Measurements from ENCODE around the gene SYCE3.

SYCE3 gene

DNA sequence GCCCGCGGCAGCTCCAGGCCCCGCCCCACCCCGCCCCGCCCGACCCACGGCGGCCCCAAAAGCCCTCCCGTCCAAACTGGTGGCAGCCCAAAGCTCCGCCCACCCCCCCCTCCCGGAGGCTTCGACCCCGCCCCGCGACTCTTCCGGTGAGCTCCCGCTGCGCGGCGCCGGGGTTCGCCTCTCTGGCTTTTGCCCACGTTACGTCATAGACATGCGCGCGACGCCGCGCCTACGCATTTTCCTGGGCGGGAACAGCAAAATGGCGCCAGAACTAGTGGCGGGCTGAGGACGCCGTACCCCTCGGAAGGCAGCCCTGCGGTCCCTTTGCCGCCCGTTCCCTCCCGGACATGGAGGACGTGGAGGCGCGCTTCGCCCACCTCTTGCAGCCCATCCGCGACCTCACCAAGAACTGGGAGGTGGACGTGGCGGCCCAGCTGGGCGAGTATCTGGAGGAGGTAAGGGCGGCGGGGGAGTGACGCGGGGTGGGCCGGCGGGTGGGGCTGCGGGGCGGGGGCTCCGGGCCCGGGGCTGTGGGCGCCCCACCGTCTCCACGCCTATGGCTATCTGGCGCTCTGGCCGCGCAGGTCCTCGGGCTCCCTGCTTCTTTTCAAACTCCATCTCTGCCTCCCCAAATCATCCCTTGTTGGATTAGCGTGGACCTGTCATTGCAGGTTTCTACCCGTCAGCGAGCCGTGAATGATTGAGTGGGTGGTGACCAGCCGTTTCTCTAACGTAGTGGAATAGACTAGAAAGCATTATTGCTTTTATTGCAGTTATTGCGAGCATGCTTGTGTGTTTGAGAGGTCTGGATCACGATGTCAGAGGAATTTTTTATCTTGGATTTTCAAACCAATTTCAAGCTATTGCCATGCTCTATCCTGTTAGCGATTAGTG lies 54.5 kb downstream of the SYCE3 start, which contains the start of gene NCAPH2:
TSS of gene NCAPH2 (plus strand) at position 234 of the 894 bp plus-strand sequence. CDS start at position 348, 114 bp downstream.
- Histone ChIP-seq H3K27me3 (ENCODE audit: insufficient read depth, insufficient read length) (no peaks in the 10 kb centered on the region), H3K9ac (ENCODE audit: insufficient read length, low read depth) (peak within 1 kb of the TSS; percentile 97), H3K9me3 (ENCODE audit: insufficient read depth, low read length) (no peaks in the 10 kb centered on the region), H3K36me3 (ENCODE audit: insufficient read depth, insufficient read length, low read length) (peaks cover 33% of the 10 kb centered on the region), H3K4me3 (ENCODE audit: insufficient read length, low read depth) (peak within 1 kb of the TSS; percentile 85), H3K4me1 (ENCODE audit: insufficient read depth, insufficient read length) (peaks cover 8% of the 10 kb centered on the region)
- peak; percentile 92 for DNase-seq (ENCODE audit: low read depth, low spot score)
- TF ChIP-seq SUZ12 (IDR thresholded peaks at IDR 0.05; ENCODE audit: extremely low read depth, insufficient read depth, insufficient read length) (no peak), YY1 (IDR thresholded peaks at IDR 0.05; ENCODE audit: insufficient read depth, insufficient read length) (peak; percentile 76), ZNF274 (IDR thresholded peaks at IDR 0.05; ENCODE audit: low read depth, low read length) (no peak)

DNA sequence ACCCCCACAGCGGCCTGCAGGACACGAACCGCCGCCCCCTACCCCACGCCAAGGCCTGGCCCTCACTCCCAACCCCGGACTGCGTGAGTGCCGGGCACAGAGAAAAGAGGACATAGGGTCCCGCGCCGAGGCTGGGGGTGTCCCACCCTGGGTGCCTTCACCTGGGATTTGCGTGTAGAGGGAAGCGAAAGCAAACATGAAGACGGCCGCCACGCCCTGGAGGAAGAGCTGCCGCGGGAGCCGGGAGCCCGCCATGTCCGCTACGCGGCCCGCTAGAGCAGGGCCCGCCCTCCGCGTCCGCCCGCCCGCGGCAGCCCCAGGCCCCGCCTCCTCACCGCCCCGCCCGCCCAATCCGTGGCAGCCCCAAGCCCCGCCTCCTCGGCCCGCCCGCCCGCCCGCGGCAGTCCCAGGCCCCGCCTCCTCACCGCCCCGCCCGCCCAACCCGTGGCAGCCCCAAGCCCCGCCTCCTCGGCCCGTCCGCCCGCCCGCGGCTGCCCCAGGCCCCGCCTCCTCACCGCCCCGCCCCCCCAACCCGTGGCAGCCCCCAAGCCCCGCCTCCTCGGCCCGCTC lies 55.2 kb downstream of the SYCE3 start, which contains the start of gene LMF2:
TSS of gene LMF2 (minus strand) at position 282 of the 570 bp plus-strand sequence. CDS start at position 255, 27 bp downstream.
- no peak for DNase-seq (ENCODE audit: low read depth, low spot score)
- Histone ChIP-seq H3K4me3 (ENCODE audit: insufficient read length, low read depth) (peak within 1 kb of the TSS; percentile 85), H3K9ac (ENCODE audit: insufficient read length, low read depth) (peak within 1 kb of the TSS; percentile 97), H3K9me3 (ENCODE audit: insufficient read depth, low read length) (no peaks in the 10 kb centered on the region), H3K27me3 (ENCODE audit: insufficient read depth, insufficient read length) (no peaks in the 10 kb centered on the region), H3K36me3 (ENCODE audit: insufficient read depth, insufficient read length, low read length) (peaks cover 41% of the 10 kb centered on the region), H3K4me1 (ENCODE audit: insufficient read depth, insufficient read length) (peaks cover 8% of the 10 kb centered on the region)
- TF ChIP-seq SUZ12 (IDR thresholded peaks at IDR 0.05; ENCODE audit: extremely low read depth, insufficient read depth, insufficient read length) (no peak), YY1 (IDR thresholded peaks at IDR 0.05; ENCODE audit: insufficient read depth, insufficient read length) (no peak), ZNF274 (IDR thresholded peaks at IDR 0.05; ENCODE audit: low read depth, low read length) (no peak)

DNA sequence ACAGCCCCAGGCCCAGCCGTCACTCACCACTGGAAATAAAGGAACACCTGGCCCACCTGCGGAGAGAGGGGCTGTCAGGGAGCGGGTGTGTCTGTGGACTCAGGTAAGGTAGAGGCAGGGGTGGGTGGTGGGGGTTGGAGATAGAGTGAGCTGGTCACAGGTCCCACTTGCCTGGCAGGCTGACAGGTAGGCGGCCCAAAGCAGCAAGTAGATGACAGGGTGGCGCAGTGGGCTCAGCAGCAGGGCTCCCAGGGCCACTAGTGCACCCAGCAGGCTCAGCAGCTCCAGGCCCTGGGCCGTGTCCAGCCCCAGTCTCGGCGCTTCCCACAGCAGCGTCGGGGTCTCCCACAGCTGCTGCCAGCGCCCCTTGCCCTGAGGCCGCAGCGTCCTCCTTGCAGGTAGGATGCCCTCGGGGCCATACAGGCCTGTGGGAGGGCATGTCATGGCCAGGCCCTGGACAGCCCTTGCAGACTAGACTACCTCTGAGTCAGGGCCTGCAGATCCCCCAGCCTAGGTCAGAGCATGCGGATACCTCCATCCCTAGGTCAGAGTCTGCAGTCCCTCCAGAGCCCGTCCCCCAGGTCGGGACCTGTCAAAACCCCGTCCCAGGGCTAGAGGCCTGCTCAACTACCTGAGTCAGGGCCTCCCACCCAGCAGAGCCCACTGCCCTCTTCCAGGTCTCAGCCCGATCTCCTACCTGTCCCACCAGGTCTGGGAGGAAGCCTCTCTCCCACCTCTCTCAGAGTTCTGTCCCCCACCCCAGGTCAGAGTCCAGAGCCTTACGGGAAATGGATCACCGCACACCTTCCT lies 55.9 kb downstream of the SYCE3 start:
- Histone ChIP-seq H3K4me3 (ENCODE audit: insufficient read length, low read depth) (peak overlapping the region; percentile 85), H3K36me3 (ENCODE audit: insufficient read depth, insufficient read length, low read length) (peaks cover 40% of the 10 kb centered on the region), H3K9me3 (ENCODE audit: insufficient read depth, low read length) (no peaks in the 10 kb centered on the region), H3K27me3 (ENCODE audit: insufficient read depth, insufficient read length) (no peaks in the 10 kb centered on the region), H3K9ac (ENCODE audit: insufficient read length, low read depth) (peak overlapping the region; percentile 97), H3K4me1 (ENCODE audit: insufficient read depth, insufficient read length) (peaks cover 8% of the 10 kb centered on the region)
- no peak for TF ChIP-seq ZNF274 (IDR thresholded peaks at IDR 0.05; ENCODE audit: low read depth, low read length)
- TF ChIP-seq YY1 (IDR thresholded peaks at IDR 0.05; ENCODE audit: insufficient read depth, insufficient read length), result no peak
- TF ChIP-seq SUZ12 (IDR thresholded peaks at IDR 0.05; ENCODE audit: extremely low read depth, insufficient read depth, insufficient read length), result no peak
- no peak for DNase-seq (ENCODE audit: low read depth, low spot score)

DNA sequence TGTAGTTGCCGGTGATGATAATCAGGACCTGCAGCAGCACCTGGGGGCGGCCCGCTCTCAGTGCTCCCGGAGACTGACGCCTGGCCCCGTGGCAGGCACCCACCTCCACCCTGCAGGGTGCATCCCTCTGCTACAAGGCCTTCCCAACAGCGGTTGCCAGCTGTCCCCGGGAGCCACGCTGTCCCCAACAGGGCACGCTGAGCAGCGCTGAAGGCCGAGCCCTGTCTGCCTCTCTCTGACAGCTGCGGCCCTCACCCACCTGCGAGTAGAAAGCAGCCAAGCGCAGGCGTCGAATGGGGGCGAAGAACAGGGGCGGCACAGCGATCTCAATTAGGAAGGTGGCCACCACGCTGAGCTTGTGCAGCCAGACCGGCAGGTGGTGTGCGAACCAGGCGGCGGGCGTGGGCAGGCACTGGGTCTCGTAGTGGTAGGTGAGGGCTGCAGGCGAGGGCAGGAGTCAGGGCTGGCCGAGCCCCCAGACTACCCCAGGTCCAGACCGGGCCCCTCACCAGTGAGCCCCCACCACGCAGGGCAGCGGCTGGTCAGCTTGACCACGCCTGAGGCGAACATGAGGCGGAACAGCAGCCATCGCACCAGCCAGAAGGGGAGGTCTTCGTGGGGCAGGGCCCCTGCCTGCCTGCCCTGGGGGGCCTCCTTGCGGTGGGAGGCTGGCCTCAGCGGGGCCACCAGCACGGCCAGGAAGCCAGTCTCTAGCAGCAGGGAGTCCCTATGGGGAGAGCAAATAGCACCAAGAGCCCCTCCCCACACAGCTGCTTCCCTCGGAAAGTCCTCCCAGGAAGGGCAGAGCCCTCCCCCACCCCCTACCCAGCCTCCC lies 56.7 kb downstream of the SYCE3 start:
- TF ChIP-seq ZNF274 (IDR thresholded peaks at IDR 0.05; ENCODE audit: low read depth, low read length), result no peak
- no peak for TF ChIP-seq SUZ12 (IDR thresholded peaks at IDR 0.05; ENCODE audit: extremely low read depth, insufficient read depth, insufficient read length)
- TF ChIP-seq YY1 (IDR thresholded peaks at IDR 0.05; ENCODE audit: insufficient read depth, insufficient read length), result no peak
- no peak overlapping the region for H3K9ac ChIP-seq (ENCODE audit: insufficient read length, low read depth)
- peaks cover 40% of the 10 kb centered on the region for H3K36me3 ChIP-seq (ENCODE audit: insufficient read depth, insufficient read length, low read length)
- peaks cover 8% of the 10 kb centered on the region for H3K4me1 ChIP-seq (ENCODE audit: insufficient read depth, insufficient read length)
- DNase-seq (ENCODE audit: low read depth, low spot score), result no peak
- H3K4me3 ChIP-seq (ENCODE audit: insufficient read length, low read depth), result no peak overlapping the region
- no peaks in the 10 kb centered on the region for H3K27me3 ChIP-seq (ENCODE audit: insufficient read depth, insufficient read length)
- H3K9me3 ChIP-seq (ENCODE audit: insufficient read depth, low read length), result no peaks in the 10 kb centered on the region

DNA sequence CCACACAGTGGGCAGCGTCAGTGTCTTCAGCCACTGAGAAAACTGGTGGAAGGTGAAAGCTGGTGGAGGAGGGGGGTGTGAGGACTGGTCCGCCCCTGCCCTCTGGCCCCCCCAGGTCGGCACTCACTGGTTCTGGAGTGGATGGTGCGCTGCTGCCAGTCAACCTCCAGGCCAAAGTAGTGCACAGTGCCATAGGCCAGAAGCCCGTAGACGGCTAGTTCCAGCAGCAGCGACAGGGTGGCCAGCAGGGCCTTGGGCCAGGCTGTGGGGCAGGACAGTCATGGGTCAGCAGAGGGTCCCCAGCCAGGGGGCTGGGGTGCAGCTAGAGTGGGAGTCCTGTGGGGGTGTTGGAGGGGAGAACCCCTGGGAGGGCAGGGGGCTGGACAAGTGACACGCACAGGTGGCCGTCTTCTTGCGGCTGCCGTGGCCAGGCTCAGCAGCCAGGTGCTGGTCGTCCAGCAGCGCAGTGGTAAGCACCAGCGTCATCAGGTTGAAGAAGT lies 57.4 kb downstream of the SYCE3 start:
- Histone ChIP-seq H3K36me3 (ENCODE audit: insufficient read depth, insufficient read length, low read length) (peaks cover 40% of the 10 kb centered on the region), H3K9ac (ENCODE audit: insufficient read length, low read depth) (no peak overlapping the region), H3K27me3 (ENCODE audit: insufficient read depth, insufficient read length) (no peaks in the 10 kb centered on the region), H3K9me3 (ENCODE audit: insufficient read depth, low read length) (no peaks in the 10 kb centered on the region), H3K4me1 (ENCODE audit: insufficient read depth, insufficient read length) (peaks cover 8% of the 10 kb centered on the region), H3K4me3 (ENCODE audit: insufficient read length, low read depth) (no peak overlapping the region)
- TF ChIP-seq SUZ12 (IDR thresholded peaks at IDR 0.05; ENCODE audit: extremely low read depth, insufficient read depth, insufficient read length), result no peak
- no peak for TF ChIP-seq ZNF274 (IDR thresholded peaks at IDR 0.05; ENCODE audit: low read depth, low read length)
- no peak for DNase-seq (ENCODE audit: low read depth, low spot score)

Measured in NT2/D1 (cell line).